Activated CD8-positive, alpha-beta memory T cell treated with anti-CD3 and anti-CD28 coated beads, Interleukin-2, amount 50 U/mL, for 4 hours (primary cell): ENCODE results near the gene TMEM82.
"Not testable (repeated sequence)": the region's sequence is repeated elsewhere in the genome, so short reads cannot be mapped to it uniquely, and the experiment has no call there.

ENCODE experiments used
- DNase-seq: peaks from one replicate; pipeline ENCODE4 v3.0.0-alpha.2; 2020

TMEM82 gene

GRCh38 chr1:15742339-15742801, at the start of gene TMEM82:
Gene TMEM82 (plus strand): TSS chr1:15742499. CDS start chr1:15742560, 61 bp downstream.
- DNase-seq = no peak

DNA sequence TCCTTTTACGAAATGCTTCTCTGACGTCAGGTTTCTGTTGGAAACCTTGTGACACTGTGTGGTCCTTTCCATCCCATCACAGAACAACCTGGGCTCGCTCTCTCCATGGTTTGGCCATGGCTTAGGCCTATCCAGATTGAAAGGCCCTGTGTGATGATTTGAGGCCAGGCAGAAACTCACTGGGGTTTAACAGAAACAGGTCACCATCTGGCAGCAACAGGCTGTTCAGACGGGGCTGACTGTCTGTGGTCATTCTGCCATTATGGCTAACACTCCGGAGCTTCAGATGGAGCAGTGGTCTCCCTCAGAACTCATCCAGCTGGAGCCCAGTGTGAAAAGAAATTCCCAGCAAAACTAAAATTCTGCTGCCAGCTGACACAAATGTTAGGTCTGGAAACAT, 48.9 kb upstream of the TMEM82 start:
- no peak for DNase-seq

- peak; percentile 18 for DNase-seq
These were observed 45.3 kb upstream of the TMEM82 start for GRCh38 chr1:15696956-15697521.

DNA sequence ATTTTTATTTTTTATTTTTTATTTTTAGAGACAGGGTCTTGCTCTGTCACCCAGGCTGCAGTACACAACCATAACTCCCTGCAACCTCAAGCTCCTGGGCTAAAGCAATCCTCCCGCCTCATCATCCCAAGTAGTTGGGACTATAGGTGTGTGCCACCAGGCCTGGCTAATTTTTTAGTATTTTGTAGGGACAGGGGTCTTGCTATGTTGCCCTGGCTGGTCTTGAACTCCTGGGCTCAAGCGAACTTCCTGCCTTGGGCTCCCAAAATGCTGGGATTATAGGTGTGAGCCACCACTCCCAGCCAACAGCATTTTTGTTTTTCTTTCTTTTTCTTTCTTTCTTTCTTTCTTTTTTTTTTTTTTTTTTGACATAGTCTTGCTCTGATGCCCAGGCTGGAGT, 44.1 kb upstream of the TMEM82 start:
- no peak for DNase-seq

GRCh38 chr1:15699321-15699720, 43.0 kb upstream of the TMEM82 start:
- not testable (repeated sequence) for DNase-seq

- no peak for DNase-seq
These were observed 41.8 kb upstream of the TMEM82 start for GRCh38 chr1:15700508-15700907.

DNA sequence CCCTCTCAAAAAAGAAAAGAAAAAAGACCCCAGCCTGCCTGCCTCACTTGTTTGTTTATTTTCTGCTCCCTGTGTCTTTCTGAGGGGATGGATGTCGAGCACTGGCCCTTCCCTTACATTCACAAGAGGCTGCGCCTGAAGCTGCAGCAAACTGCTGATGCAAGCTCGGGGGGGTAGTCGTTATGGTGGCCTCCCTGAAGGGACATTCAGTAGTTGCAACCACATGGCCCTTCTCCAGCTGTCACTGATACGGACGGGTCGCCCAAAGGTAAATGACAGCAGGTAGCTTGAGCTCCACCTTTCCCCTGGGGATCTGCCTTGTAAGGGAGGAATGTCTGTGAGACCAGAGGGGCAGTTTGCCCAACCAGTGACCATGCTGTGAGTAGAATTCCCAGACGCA, 40.5 kb upstream of the TMEM82 start:
- no peak for DNase-seq

DNA sequence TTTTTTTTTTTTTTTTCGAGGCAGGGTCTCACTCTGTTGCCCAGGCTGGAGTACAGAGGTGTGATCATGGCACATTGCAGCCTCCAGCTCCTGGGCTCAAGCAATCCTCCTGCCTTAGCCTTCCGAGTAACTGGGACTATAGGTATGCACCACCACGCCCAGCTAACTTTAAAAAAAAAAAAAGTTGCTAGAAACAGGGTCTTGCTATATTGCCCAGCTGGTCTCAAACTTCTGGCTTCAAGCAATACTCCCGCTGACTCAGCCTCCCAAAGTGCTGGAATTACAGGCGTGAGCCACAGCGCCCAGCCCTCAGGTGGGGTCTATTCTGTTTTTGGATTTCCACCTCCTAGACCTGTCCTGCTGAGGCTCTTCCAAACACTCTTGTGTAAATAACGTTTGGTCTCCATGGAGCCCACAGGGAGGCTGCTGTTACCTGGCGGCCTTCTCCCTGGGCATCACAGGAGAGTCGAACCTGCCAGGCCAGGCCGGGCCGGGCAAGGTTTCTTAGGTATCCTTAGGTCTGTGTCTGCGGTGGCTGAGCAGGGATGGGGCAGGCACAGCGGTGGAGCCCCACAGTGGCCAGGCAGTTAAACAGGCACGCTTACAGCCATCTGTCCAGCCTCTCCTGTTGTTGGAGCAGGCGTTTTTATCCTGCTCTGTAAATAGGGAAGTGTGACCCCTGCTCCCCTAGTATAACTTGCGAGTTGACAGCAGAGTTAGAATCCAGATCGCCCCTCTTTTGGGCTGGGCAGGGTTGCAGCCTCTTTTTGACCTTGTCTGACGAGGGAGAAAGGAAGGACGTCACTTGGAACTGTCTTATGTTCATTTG, 39.4 kb upstream of the TMEM82 start:
- no peak for DNase-seq

- no peak for DNase-seq
These were observed 38.7 kb upstream of the TMEM82 start for GRCh38 chr1:15703562-15703961.

DNA sequence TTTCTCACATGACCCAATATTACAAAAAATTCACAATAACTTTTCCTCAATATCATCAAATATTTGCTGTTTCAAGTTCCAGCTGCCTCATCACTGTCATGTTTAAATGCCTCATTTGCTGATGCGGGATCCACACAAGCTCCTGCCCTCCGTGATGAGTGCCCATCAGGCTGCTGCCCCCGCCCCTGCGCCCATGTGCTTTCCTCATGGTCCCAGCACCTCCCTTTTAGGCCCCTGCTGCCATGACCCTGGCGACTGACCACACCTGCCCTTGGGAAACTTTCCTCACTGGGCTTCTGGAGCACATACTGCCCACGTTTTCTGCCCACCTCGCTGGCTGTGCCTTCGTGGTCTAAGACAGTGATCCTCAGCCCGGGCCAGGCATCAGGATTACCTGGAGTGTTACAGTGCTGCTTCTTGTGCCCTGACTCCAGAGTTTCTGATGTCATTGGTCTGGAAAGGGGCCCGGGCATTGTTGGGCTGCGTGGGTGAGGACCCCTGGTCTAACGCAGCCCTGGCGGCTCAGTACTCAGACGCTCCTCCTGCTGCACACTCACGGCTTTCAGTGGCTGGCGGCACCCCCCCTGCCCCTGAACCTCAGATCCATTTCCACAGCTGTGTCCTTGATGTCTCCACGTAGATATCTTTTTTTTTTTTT, 37.6 kb upstream of the TMEM82 start:
- DNase-seq = no peak

DNA sequence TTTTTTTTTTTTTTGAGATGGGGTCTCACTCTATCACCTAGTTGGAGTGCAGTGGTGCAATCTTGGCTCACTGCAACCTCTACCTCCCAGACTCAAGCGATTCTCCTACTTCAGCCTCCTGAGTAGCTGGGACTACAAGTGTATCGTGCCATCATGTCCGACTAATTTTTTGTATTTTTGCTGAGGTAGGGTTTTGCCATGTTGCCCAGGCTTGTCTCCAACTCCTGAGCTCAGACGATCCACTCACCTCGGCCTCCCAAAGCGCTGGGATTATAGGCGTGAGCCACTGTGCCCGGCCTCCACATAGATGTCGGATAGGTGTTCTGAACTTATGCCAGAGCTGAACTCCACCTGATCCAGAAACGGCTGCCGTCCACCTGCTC, 37.1 kb upstream of the TMEM82 start:
- DNase-seq = no peak

- DNase-seq = no peak
These were observed 35.5 kb upstream of the TMEM82 start for GRCh38 chr1:15706751-15707150.

DNA sequence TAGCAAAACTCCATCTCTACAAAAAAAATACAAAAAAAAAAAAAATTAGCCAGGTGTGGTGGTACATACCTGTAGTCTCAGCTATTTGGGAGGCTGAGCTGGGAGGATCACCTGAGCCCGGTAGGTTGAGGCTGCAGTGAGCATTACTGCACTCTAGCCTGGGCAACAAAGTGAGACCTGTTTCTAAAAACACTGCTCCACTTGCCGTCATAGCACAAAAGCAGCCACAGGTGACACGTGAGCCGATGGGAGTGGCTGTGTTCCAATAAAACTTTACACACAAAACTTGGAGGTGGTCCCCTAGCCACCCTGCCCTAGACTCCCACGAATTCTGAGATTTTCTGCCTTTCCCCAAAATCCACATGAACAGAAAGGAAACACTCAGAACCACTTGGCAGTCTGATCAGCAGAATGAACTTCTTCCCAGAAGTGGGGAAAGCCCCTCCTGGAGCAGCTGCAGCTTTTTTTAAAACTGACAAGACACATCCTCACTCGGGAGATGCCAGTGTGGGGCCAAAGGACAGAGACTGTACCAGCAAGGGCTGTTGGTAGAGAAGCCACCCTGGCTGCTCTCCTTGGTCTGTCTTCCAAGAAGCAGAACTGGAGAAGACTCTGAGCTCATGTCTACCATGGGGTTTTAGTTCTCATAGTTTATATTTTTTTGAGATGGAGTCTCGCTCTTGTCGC, 34.9 kb upstream of the TMEM82 start:
- no peak for DNase-seq

GRCh38 chr1:15708486-15709137, 33.7 kb upstream of the TMEM82 start:
- no peak for DNase-seq

DNA sequence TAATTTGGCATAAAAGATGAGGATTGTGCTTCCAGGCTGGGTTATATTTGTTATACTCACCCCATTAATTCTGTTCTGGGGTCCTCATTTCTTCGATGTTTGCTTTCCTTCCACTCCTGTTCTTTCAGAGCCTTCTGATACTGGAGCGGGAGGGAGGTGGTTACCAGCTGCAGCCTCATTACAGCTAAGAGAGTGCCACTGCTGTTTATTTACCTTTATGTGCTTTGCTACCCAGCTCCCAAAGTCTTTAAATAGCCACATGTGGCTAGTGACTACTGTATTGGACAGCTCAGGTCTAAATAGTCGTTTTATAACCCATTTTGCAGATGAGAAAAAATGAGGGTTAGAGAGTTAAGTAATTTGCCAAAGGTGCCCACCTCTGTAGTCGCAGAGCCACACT, 33.1 kb upstream of the TMEM82 start:
- no peak for DNase-seq

DNA sequence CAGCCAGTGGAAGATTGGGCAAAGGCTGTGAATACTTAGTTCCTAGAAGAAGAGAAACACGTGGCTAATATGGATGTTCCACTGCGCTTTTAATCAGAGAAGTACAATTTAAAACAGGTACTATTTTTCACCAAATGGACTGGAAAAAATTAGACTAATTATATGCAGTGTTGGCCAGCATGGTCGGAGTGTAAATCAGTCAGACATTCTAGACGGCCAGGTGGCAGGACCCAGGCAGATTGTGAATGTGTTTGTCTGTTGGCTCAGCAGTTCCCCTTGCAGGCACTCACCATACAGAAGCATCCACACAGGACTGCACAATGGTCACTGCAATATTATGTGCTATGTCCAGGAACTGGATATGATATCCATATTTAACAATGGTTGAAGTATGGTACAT, 30.1 kb upstream of the TMEM82 start:
- DNase-seq = no peak

GRCh38 chr1:15714406-15715136, 27.7 kb upstream of the TMEM82 start:
- DNase-seq = no peak

- DNase-seq = no peak
These were observed 24.7 kb upstream of the TMEM82 start for GRCh38 chr1:15717418-15718125.

DNA sequence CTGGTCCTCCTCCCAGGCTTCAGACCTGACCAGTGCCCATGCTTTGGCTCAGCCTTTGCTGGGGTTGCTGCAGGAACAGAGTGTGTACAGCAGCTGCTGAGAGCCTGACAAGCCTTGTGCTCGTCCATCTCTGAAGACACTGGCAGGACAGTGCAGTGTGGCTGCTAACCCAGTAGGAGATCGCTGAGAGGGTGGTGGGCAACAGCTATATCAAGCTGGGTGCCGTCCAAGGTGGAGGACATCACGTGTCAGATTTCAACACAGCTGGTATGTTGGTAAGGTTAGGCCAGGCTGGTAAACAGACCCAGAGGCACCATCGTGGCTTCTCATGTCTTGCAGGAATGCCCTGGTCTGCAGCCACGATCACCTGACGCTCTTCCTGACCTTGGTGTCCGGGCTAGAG, 24.1 kb upstream of the TMEM82 start:
- no peak for DNase-seq

DNA sequence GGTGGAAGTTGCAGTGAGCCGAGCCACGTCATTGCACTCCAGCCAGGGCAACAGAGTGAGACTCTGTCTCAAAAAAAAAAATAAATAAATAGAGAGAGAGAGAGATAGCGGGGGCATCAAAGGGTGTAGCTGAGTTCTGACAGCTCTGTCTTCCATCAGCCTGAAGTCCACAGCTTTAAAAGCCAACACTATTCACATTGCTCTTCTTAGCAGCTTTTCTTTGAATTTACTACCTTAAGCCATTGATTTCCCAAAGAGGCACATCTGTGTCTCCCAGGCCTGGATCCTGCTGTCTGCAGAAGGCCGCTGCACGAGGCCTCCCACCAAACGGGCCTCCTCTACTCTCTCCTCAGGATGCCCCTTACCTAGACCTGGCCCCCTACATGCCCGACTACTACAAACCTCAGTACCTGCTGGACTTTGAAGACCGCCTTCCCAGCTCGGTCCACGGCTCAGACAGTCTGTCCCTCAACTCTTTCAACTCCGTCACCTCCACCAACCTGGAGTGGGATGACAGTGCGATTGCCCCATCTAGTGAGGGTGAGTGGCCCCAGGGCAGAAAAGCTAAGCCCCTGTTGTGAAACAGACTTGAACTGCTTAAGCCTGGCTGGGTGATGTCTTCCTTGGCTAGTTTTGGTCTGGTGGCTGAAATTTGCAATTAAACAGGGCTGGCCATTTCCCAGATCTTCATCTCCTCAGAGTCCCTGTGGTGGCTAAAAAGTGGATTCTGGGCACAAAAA, 22.7 kb upstream of the TMEM82 start:
- DNase-seq = no peak

GRCh38 chr1:15720861-15721260, 21.4 kb upstream of the TMEM82 start:
- no peak for DNase-seq
